Right cardiac atrium (tissue), 5 donors: ENCODE results near the gene SUPV3L1. TPM values are rescaled to one million over a fixed set of nuclear protein-coding genes. Genes with fewer than 3 reads are reported as not detected.
A peak's percentile ranks its signal among the peaks of the same experiment; 100 is the strongest.
"Not testable (repeated sequence)": the region's sequence is repeated elsewhere in the genome, so short reads cannot be mapped to it uniquely, and the experiment has no call there.

Source experiments
- ATAC-seq, 2 donors: fragments of 200-7000 bp; cut with Tn5 transposase; one replicate each; pipeline versions ENCODE4 v1.8.0 to v1.9.1; 2020; ENCODE audit warnings: moderate library complexity in 2 of 2, mild to moderate bottlenecking in 1 of 2
- DNase-seq, 3 donors: peaks; one replicate each; pipeline ENCODE4 v3.0.0-alpha.2; 2020
- H3K27ac ChIP-seq: one replicate; pipeline ENCODE4 v1.5.1; 2013; ENCODE audit warnings: mild to moderate bottlenecking, low read length, control low read depth, moderate library complexity
- H3K27me3 ChIP-seq: one replicate; pipeline ENCODE4 v1.6.1; 2013; ENCODE audit not compliant: control insufficient read depth, insufficient read depth
- H3K4me1 ChIP-seq: one replicate; pipeline ENCODE4 v1.6.1; 2013; ENCODE audit warnings: low read length; ENCODE audit not compliant: control insufficient read depth, insufficient read depth
- H3K4me3 ChIP-seq: one replicate; pipeline ENCODE4 v1.5.1; 2013; ENCODE audit warnings: low read length, control low read depth
- H3K9me3 ChIP-seq: one replicate; pipeline ENCODE4 v1.6.1; 2013; ENCODE audit warnings: low read length; ENCODE audit not compliant: control insufficient read depth
- WGBS: extraction: QIAGEN DNeasy Blood & Tissue Kit; methylation state at CpG from one replicate; pipeline ENCODE4 v1.1.7; 2013; 5-methylcytosine and 5-hydroxymethylcytosine counted together
- intact Hi-C, 4 donors: fragments of 100-400 bp; cut with DNase I; formaldehyde crosslinking; loops; one replicate each; pipeline versions ENCODE4 v1.11.0 to v1.14.0; 2022 to 2023
- polyA plus RNA-seq: library from polyadenylated mRNA; stranded (reverse); fragments of 200-250 nt; gene quantifications from one replicate; pipeline ENCODE4 v1.2.3, GENCODE V29; 2013
- total RNA-seq, 4 donors: library from RNA; stranded (reverse); fragmentation: NEBNext Ultra II Directional; extraction: Animal tissue kit (Norgen Biotek cat#: 25700); gene quantifications; one replicate each; pipeline ENCODE4 v1.2.1, GENCODE V29; 2021
- donor health status: healthy with polysubstance abuse.
- donor health status: DM: no; HTN: yes; CAD: no.
- donor health status: DM: no; HTN: no; CAD: no.
- donor health status: DM: no; HTN: yes; CAD: no; lungs with severe emphysema.
- donor health status: DM: yes; HTN: yes; CAD: no.

The SUPV3L1 gene
- total and polyA plus RNA-seq, 5 donors = 29.9 to 53.5 (median 35.8) TPM

DNA sequence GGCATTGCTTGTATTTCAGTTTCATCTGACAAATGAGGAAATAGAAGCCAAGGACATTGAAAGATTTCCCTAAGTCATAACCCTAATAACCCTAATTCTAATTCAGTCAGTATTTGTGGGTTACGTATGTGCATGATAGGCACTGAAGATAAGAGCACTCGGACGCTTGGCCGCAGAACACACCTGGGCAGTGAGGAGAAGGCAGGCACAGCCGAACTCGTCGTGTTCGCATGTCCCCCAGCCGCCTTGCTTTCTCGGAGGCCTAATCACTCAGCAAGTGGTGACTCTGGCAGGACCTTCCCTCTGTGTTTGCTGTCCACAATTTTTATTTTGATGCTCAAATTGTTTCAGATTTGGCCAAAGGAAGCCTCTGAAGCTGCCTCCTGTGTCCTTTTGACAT lies 63.8 kb downstream of the SUPV3L1 start:
- Histone ChIP-seq H3K4me1 (peaks cover 3% of the 10 kb centered on the region), H3K9me3 (no peaks in the 10 kb centered on the region), H3K27me3 (no peaks in the 10 kb centered on the region), H3K4me3 (no peak overlapping the region), H3K27ac (no peak overlapping the region)
- intact Hi-C loops = no loop called here
- DNase-seq (no peak), ATAC-seq (no peak)
- WGBS = 94% methylated on average over 10 of the region's 10 CpGs

GRCh38 chr10:69246036-69246435 lies 66.0 kb downstream of the SUPV3L1 start:
- intact Hi-C loops = no loop called here
- ATAC-seq = no peak
- Histone ChIP-seq H3K9me3 (no peaks in the 10 kb centered on the region), H3K27me3 (no peaks in the 10 kb centered on the region), H3K4me1 (no peaks in the 10 kb centered on the region), H3K4me3 (no peak overlapping the region), H3K27ac (no peak overlapping the region)
- no peak for DNase-seq
- 91% methylated on average over 5 of the region's 5 CpGs for whole genome bisulfite sequencing

GRCh38 chr10:69246581-69247312 lies 66.7 kb downstream of the SUPV3L1 start:
- intact Hi-C loops = no loop called here
- 83% methylated on average over 14 of the region's 14 CpGs for WGBS

DNA sequence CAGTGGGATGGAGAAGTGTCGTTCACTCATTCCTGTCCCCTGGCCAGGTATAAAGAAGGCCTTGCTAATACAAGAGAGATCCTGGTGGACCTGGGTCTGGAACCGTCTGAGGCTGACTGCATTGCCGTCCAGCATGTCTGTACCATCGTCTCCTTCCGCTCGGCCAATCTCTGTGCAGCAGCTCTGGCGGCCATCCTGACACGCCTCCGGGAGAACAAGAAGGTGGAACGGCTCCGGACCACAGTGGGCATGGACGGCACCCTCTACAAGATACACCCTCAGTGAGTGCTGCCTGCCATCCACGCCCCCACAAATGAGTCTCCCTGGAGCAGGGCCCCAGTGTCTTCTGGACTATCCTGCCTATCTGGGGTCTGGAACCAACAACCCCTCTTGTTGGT lies 67.3 kb downstream of the SUPV3L1 start:
- ATAC-seq (peak in 1 of 2 donors; percentile 14), DNase-seq (no peak)
- Histone ChIP-seq H3K27me3 (no peaks in the 10 kb centered on the region), H3K9me3 (no peaks in the 10 kb centered on the region), H3K4me3 (no peak overlapping the region), H3K4me1 (no peaks in the 10 kb centered on the region), H3K27ac (no peak overlapping the region)
- WGBS = 94% methylated on average over 13 of the region's 13 CpGs
- intact Hi-C loops = no loop called here

More at GRCh38 chr10:69246581-69247312, 66.7 kb downstream of the SUPV3L1 start:
- Histone ChIP-seq H3K4me3 (no peak overlapping the region), H3K9me3 (no peaks in the 10 kb centered on the region), H3K4me1 (no peaks in the 10 kb centered on the region), H3K27ac (no peak overlapping the region), H3K27me3 (no peaks in the 10 kb centered on the region)
- DNase-seq (no peak), ATAC-seq (no peak)

GRCh38 chr10:69248117-69248730 lies 68.2 kb downstream of the SUPV3L1 start:
- H3K27ac ChIP-seq = no peak overlapping the region
- no peaks in the 10 kb centered on the region for H3K27me3 ChIP-seq
- no peak for ATAC-seq
- no peaks in the 10 kb centered on the region for H3K9me3 ChIP-seq
- intact Hi-C loops = no loop called here
- DNase-seq = no peak
- no peak overlapping the region for H3K4me3 ChIP-seq
- WGBS = 83% methylated on average over 24 of the region's 24 CpGs
- H3K4me1 ChIP-seq = no peaks in the 10 kb centered on the region

DNA sequence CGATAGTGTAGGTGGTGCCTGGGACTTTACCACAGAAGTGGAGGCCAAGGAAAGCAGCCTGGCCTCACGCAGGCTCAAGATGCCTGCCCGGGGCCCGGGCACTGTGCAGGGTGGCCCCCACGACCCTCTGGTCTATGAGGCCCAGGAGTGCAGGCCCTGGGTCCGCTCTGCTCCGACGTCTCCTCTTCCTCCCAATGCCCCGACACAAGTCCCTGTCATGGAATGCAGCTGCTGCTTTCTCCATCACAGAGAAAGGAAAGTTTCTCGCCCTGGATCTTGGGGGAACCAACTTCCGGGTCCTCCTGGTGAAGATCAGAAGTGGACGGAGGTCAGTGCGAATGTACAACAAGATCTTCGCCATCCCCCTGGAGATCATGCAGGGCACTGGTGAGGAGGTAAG lies 70.0 kb downstream of the SUPV3L1 start:
- no peak for DNase-seq

DNA sequence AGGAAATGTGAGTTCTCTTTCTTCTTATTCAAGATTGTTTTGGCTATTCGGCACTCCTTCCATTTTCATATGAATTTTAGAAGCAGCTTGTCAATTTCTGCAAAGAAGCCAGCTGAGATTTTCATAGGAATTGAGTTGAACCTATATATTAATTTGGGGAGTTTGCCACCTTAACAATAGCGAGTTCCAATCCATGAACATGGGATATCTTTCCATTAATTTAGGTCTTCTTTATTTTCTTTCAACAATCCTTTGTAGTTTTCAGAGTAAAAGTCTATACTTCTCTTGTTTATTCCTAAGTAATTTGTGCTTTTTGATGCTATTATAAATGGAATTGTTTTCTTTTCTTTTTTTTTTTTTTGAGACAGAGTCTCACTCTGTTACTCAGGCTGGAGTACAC lies 71.4 kb downstream of the SUPV3L1 start:
- H3K9me3 ChIP-seq, intact Hi-C loops, ATAC-seq, H3K4me3 ChIP-seq, DNase-seq, H3K4me1 ChIP-seq, H3K27me3 ChIP-seq, H3K27ac ChIP-seq: not testable (repeated sequence)
- WGBS = 94% methylated on average over 2 of the region's 2 CpGs

More for the DNA sequence above, 70.0 kb downstream of the SUPV3L1 start:
- ATAC-seq = no peak
- intact Hi-C loops = no loop called here
- H3K4me3 ChIP-seq = no peak overlapping the region
- WGBS = 95% methylated on average over 14 of the region's 14 CpGs
- no peaks in the 10 kb centered on the region for H3K27me3 ChIP-seq
- no peak overlapping the region for H3K27ac ChIP-seq
- H3K4me1 ChIP-seq = no peaks in the 10 kb centered on the region
- H3K9me3 ChIP-seq = no peaks in the 10 kb centered on the region

DNA sequence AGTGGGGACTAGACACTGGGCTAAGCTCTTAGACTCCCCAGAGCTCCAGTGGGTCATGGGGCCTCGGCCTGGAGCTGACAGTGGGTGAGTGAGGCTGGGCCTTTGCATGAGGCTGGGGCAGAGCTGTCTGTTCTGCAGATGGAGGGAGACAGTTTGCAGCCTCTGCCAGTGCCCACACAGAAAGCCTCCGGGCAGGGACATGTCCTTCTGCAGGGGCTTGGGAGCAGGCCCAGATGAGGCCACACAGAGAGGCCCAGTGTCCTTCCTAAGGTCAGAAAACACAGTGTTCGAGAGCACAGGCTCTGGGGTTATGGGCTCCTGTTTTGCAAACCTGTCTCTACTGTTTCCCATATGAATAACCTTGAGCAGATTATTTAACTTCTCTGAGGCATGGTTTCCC lies 73.1 kb downstream of the SUPV3L1 start:
- ATAC-seq = no peak
- 85% methylated on average over 3 of the region's 3 CpGs for WGBS
- intact Hi-C loops = no loop called here

GRCh38 chr10:69254877-69255276 lies 74.8 kb downstream of the SUPV3L1 start:
- Histone ChIP-seq H3K27me3 (no peaks in the 10 kb centered on the region), H3K9me3 (no peaks in the 10 kb centered on the region), H3K4me1 (no peaks in the 10 kb centered on the region), H3K4me3 (no peak overlapping the region), H3K27ac (no peak overlapping the region)
- intact Hi-C loops = no loop called here
- DNase-seq (no peak), ATAC-seq (no peak)
- WGBS = 60% methylated on average over 7 of the region's 7 CpGs

More for the DNA sequence above, 73.1 kb downstream of the SUPV3L1 start:
- Histone ChIP-seq H3K27me3 (no peaks in the 10 kb centered on the region), H3K4me3 (no peak overlapping the region), H3K4me1 (no peaks in the 10 kb centered on the region), H3K9me3 (no peaks in the 10 kb centered on the region), H3K27ac (no peak overlapping the region)
- no peak for DNase-seq
